ENCODE data around the gene KRT80.

DNA sequence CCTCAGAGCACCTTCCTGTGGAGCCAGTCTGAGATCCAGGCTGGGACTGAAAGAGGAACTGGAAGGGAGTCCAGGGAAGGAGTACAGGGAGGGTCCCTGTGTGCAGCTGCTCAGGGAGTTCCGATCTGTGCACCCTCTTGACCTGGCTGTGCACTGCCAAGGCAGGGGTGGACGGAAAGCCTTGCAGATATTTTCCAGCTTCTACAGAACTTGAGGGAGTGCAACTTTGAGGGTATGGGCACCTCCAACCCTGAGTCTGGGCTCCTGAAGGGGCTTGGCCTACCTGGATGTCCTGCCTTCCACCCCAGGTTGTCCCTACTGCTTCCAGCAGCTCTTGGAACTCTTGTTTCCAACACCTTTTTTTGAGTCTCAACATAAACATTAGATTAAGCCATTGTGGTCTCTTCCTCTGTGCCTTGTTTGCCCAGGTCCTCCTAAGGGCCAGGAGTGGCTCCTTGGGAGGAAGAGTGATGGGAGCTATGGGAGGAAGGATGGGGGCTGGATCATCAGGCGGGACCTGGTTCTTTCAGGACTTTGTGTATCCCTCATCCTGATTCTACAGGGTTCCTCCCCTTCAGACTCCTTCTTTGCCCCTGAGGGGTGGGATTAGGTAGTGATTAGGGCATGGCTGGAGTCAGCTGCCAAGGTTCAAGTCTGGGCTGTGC, 44.7 kb upstream of the KRT80 start:
- TF ChIP-seq, protein P1, sequence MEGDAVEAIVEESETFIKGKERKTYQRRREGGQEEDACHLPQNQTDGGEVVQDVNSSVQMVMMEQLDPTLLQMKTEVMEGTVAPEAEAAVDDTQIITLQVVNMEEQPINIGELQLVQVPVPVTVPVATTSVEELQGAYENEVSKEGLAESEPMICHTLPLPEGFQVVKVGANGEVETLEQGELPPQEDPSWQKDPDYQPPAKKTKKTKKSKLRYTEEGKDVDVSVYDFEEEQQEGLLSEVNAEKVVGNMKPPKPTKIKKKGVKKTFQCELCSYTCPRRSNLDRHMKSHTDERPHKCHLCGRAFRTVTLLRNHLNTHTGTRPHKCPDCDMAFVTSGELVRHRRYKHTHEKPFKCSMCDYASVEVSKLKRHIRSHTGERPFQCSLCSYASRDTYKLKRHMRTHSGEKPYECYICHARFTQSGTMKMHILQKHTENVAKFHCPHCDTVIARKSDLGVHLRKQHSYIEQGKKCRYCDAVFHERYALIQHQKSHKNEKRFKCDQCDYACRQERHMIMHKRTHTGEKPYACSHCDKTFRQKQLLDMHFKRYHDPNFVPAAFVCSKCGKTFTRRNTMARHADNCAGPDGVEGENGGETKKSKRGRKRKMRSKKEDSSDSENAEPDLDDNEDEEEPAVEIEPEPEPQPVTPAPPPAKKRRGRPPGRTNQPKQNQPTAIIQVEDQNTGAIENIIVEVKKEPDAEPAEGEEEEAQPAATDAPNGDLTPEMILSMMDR (IDR thresholded peaks at IDR 0.05): no peak
- TF ChIP-seq POLR2A (IDR thresholded peaks at IDR 0.05) (no peak), POLR2AphosphoS5 (IDR thresholded peaks at IDR 0.05) (peak in 1 of 3 donors; percentile 67)
